ENCODE measurements around the gene AKNA. TPM values are rescaled to one million over a fixed set of nuclear protein-coding genes. Genes with fewer than 3 reads are reported as not detected.

Gene AKNA
- polyA plus RNA-seq, 1 of the 3 experiments (the other 2 are of a cell fraction): 0.84 TPM

- Histone ChIP-seq H3K4me3 (ENCODE audit: low read depth in 2 of 2, low read length in 1 of 2) (no peak overlapping the region), H3K9ac (no peak overlapping the region), H3K27me3 (ENCODE audit: insufficient read depth) (no peaks in the 10 kb centered on the region), H3F3A (replicated peaks; ENCODE audit: insufficient read depth) (no peaks in the 10 kb centered on the region), H3K4me2 (no peak overlapping the region), H3K4me1 (ENCODE audit: control insufficient read depth in 1 of 2, insufficient read depth in 2 of 2, low read depth in 1 of 2, low read length in 1 of 2) (peaks cover 11 to 14% of the 10 kb centered on the region in 2 experiments; a peak in 3 of 4 replicates), H3K27ac (ENCODE audit: low read depth in 2 of 2, low read length in 1 of 2) (no peak overlapping the region), H3K36me3 (replicated peaks in 1 of 2; ENCODE audit: control insufficient read depth in 1 of 2, insufficient read depth in 2 of 2, low read length in 1 of 2) (no peaks in the 10 kb centered on the region), H4K20me1 (ENCODE audit: insufficient read depth) (no peaks in the 10 kb centered on the region), H3K9me2 (no peaks in the 10 kb centered on the region), H2AFZ (ENCODE audit: low read depth) (no peak overlapping the region), H3K9me3 (no peaks in the 10 kb centered on the region), H3K79me2 (ENCODE audit: insufficient read depth) (no peaks in the 10 kb centered on the region)
- POLR2A ChIA-PET: no interaction called here
- no peak for DNase-seq
- CTCF ChIA-PET: interaction anchor here (1.1 to 1.8 kb wide), 4 partner anchors 10 to 48 kb away, joined by 3 to 6 read pairs (median 4); no protein-coding TSS in a partner anchor
- 91% methylated on average over 6 of the region's 18 CpGs for WGBS (ENCODE audit: low lambda C conversion rate)
- TF ChIP-seq EP300 (IDR thresholded peaks at IDR 0.05; ENCODE audit: borderline replicate concordance in 1 of 2, low read depth in 1 of 2, low read length in 1 of 2) (no peak), SMC3 (IDR thresholded peaks at IDR 0.05; ENCODE audit: low read depth, low read length) (no peak), JUND (IDR thresholded peaks at IDR 0.05) (no peak), NRF1 (IDR thresholded peaks at IDR 0.05; ENCODE audit: low read depth, low read length) (no peak), FOSL2 (IDR thresholded peaks at IDR 0.05; ENCODE audit: borderline replicate concordance, low read depth) (no peak), YY1 (IDR thresholded peaks at IDR 0.05; ENCODE audit: low read depth) (no peak), ELF1 (IDR thresholded peaks at IDR 0.05) (no peak), REST (IDR thresholded peaks at IDR 0.05; ENCODE audit: low read depth, low read length) (no peak), CHD2 (IDR thresholded peaks at IDR 0.05; ENCODE audit: low read length, partially characterized antibody) (no peak), USF2 (IDR thresholded peaks at IDR 0.05; ENCODE audit: borderline replicate concordance, low read depth, low read length) (no peak), GATA2 (CRISPR knock-in tag; IDR thresholded peaks at IDR 0.05) (no peak), EZH2phosphoT487 (IDR thresholded peaks at IDR 0.05; ENCODE audit: borderline replicate concordance, low read depth) (no peak), TAF1 (IDR thresholded peaks at IDR 0.05; ENCODE audit: borderline replicate concordance, low read depth, low read length) (no peak)
- TF ChIP-seq, protein P1, sequence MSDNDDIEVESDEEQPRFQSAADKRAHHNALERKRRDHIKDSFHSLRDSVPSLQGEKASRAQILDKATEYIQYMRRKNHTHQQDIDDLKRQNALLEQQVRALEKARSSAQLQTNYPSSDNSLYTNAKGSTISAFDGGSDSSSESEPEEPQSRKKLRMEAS (IDR thresholded peaks at IDR 0.05; ENCODE audit: low read depth): no peak
Observed at GRCh38 chr9:114386886-114387679, 699 bp downstream of the AKNA start.
